H1 (cell line): Measurements from ENCODE around the gene ELMOD2. TPM values are rescaled to one million over a fixed set of nuclear protein-coding genes. Genes with fewer than 3 reads are reported as not detected.

ENCODE experiments used
- CTCF ChIA-PET: fragments of 300-600 bp; sonication (Branson Sonifier 250); formaldehyde crosslinking; loops from one replicate; lab custom pipeline; 2021; ENCODE audit not compliant: partially characterized antibody; lab: Charles Lee
- POLR2A ChIA-PET: fragments of 300-600 bp; sonication (Branson Sonifier 250); formaldehyde crosslinking; loops from one replicate; lab custom pipeline; 2021; ENCODE audit warnings: inconsistent platforms; ENCODE audit not compliant: partially characterized antibody; lab: Charles Lee
- DNase-seq, 2 experiments: peaks; one replicate each; pipeline versions ENCODE4 v3.0.0 to v3.0.0-alpha.2; 2010 to 2022; ENCODE audit warnings: low spot score in 2 of 2, low read depth in 1 of 2, mixed read lengths in 1 of 2
- FAIRE-seq: peaks from 2 replicates; lab custom pipeline; 2011; peaks lifted over from hg19 to GRCh38; lab: Jason Lieb, UNC
- H2AFZ ChIP-seq: 2 replicates; pipeline ENCODE4 v1.8.1; 2012; ENCODE audit warnings: low read length, inconsistent platforms
- H2AK5ac ChIP-seq: 2 replicates; pipeline ENCODE4 v1.6.1; 2013; ENCODE audit warnings: low read depth, low read length
- H2BK120ac ChIP-seq: replicated peaks from 2 replicates; pipeline ENCODE3; 2013; ENCODE audit warnings: low read depth, low read length, inconsistent platforms
- H2BK12ac ChIP-seq: 2 replicates; pipeline ENCODE4 v1.6.1; 2013; ENCODE audit warnings: low read depth, low read length
- H2BK15ac ChIP-seq: 2 replicates; pipeline ENCODE4 v1.6.1; 2013; ENCODE audit warnings: low read length
- H2BK20ac ChIP-seq: 2 replicates; pipeline ENCODE4 v1.6.1; 2013; ENCODE audit warnings: low read length
- H2BK5ac ChIP-seq: 2 replicates; pipeline ENCODE4 v1.6.1; 2013; ENCODE audit warnings: low read depth, low read length
- H3K14ac ChIP-seq: 2 replicates; pipeline ENCODE4 v1.6.1; 2013; ENCODE audit warnings: inconsistent platforms; ENCODE audit not compliant: insufficient read length
- H3K18ac ChIP-seq: 2 replicates; pipeline ENCODE4 v1.6.1; 2013; ENCODE audit warnings: low read length; ENCODE audit errors: extremely low read depth
- H3K23ac ChIP-seq: 2 replicates; pipeline ENCODE4 v1.6.1; 2013; ENCODE audit warnings: inconsistent platforms; ENCODE audit not compliant: insufficient read length
- H3K23me2 ChIP-seq: 2 replicates; pipeline ENCODE4 v1.6.1; 2013; ENCODE audit warnings: low read depth, low read length
- H3K27ac ChIP-seq: 2 replicates; pipeline ENCODE4 v1.6.1; 2011; ENCODE audit warnings: low read depth, low read length, inconsistent platforms
- H3K27me3 ChIP-seq, 4 experiments: replicated peaks in 1 of 4; 1 replicate in 1 of 4; 2 replicates in 3 of 4; pipeline versions ENCODE4 v1.6.1 to v1.8.1; 2011 to 2013; ENCODE audit warnings: low read length in 3 of 4, mild to moderate bottlenecking in 3 of 4, inconsistent platforms in 2 of 4, mixed read lengths in 2 of 4, moderate library complexity in 1 of 4; ENCODE audit not compliant: control insufficient read depth in 3 of 4, insufficient read depth in 3 of 4; ENCODE audit errors: extremely low read depth in 1 of 4
- H3K36me3 ChIP-seq, 4 experiments: 2 replicates each; pipeline versions ENCODE4 v1.6.1 to v1.8.1; 2011 to 2013; ENCODE audit warnings: mild to moderate bottlenecking in 4 of 4, low read length in 3 of 4, moderate library complexity in 2 of 4, control low read depth in 1 of 4, inconsistent platforms in 1 of 4; ENCODE audit not compliant: insufficient read depth in 4 of 4, control insufficient read depth in 2 of 4
- H3K4ac ChIP-seq: replicated peaks from 2 replicates; pipeline ENCODE3; 2013; ENCODE audit warnings: low read length, low read depth, mixed read lengths, inconsistent platforms; ENCODE audit not compliant: insufficient read length
- H3K4me1 ChIP-seq, 4 experiments: replicated peaks in 1 of 4; 1 replicate in 1 of 4; 2 replicates in 3 of 4; pipeline versions ENCODE4 v1.6.1 to v1.8.1; 2011 to 2013; ENCODE audit warnings: low read length in 3 of 4, inconsistent platforms in 2 of 4, mixed read lengths in 1 of 4; ENCODE audit not compliant: insufficient read depth in 4 of 4, control insufficient read depth in 3 of 4
- H3K4me2 ChIP-seq, 2 experiments: 2 replicates each; pipeline versions ENCODE4 v1.6.1 to v1.8.1; 2011 to 2013; ENCODE audit warnings: low read depth in 2 of 2, low read length in 2 of 2, control low read depth in 1 of 2, inconsistent platforms in 1 of 2, mild to moderate bottlenecking in 1 of 2; ENCODE audit not compliant: insufficient read depth in 1 of 2
- H3K4me3 ChIP-seq, 4 experiments: fragments of 200-600, 300-600 bp in 1 of 4; sonication (generic), shearing (Covaris generic), sonication (Bioruptor Twin) in 1 of 4; 2 replicates each; pipeline versions ENCODE4 v1.5.1 to v1.8.1; 2011 to 2016; ENCODE audit warnings: low read length in 4 of 4, low read depth in 3 of 4, control low read depth in 2 of 4, inconsistent platforms in 2 of 4, mild to moderate bottlenecking in 2 of 4, mixed read lengths in 1 of 4, moderate library complexity in 1 of 4; ENCODE audit not compliant: insufficient read depth in 2 of 4; ENCODE audit errors: extremely low read depth in 1 of 4
- H3K56ac ChIP-seq: replicated peaks from 2 replicates; pipeline ENCODE3; 2013; ENCODE audit warnings: low read depth, mild to moderate bottlenecking, mixed read lengths, low read length, inconsistent platforms; ENCODE audit not compliant: insufficient read length
- H3K79me1 ChIP-seq: 2 replicates; pipeline ENCODE4 v1.6.1; 2013; ENCODE audit warnings: low read depth, low read length, control low read depth
- H3K79me2 ChIP-seq, 2 experiments: 2 replicates each; pipeline versions ENCODE4 v1.6.1 to v1.8.1; 2012 to 2013; ENCODE audit warnings: low read length in 2 of 2, mild to moderate bottlenecking in 2 of 2, inconsistent platforms in 1 of 2; ENCODE audit not compliant: insufficient read depth in 2 of 2, control insufficient read depth in 1 of 2
- H3K9ac ChIP-seq, 4 experiments: replicated peaks in 1 of 4; 1 replicate in 1 of 4; 2 replicates in 3 of 4; pipeline versions ENCODE4 v1.6.1 to v1.8.1; 2011 to 2013; ENCODE audit warnings: low read depth in 3 of 4, low read length in 3 of 4, control low read depth in 2 of 4, mild to moderate bottlenecking in 2 of 4, moderate library complexity in 2 of 4, inconsistent platforms in 1 of 4; ENCODE audit errors: extremely low read depth in 1 of 4
- H3K9me3 ChIP-seq, 2 experiments: 2 replicates each; pipeline versions ENCODE4 v1.6.1 to v1.8.1; 2012 to 2013; ENCODE audit warnings: mild to moderate bottlenecking in 2 of 2, moderate library complexity in 2 of 2, control low read depth in 1 of 2, inconsistent platforms in 1 of 2, low read depth in 1 of 2, low read length in 1 of 2, mixed read lengths in 1 of 2; ENCODE audit not compliant: insufficient read depth in 2 of 2
- H4K20me1 ChIP-seq, 2 experiments: replicated peaks in 1 of 2; 2 replicates each; pipeline versions ENCODE3 to v1.8.1; 2011 to 2013; ENCODE audit warnings: inconsistent platforms in 2 of 2, low read length in 2 of 2, mild to moderate bottlenecking in 1 of 2; ENCODE audit not compliant: insufficient read depth in 2 of 2, control insufficient read depth in 1 of 2
- H4K5ac ChIP-seq: 2 replicates; pipeline ENCODE4 v1.6.1; 2013; ENCODE audit warnings: low read length, low read depth, mixed read lengths, inconsistent platforms; ENCODE audit not compliant: insufficient read length
- H4K8ac ChIP-seq: 2 replicates; pipeline ENCODE4 v1.8.0; 2013; ENCODE audit warnings: mild to moderate bottlenecking, moderate library complexity, low read length, inconsistent platforms; ENCODE audit not compliant: insufficient read depth; ENCODE audit errors: extremely low read depth
- H4K91ac ChIP-seq: replicated peaks from 2 replicates; pipeline ENCODE3; 2013; ENCODE audit warnings: low read length, mixed read lengths, inconsistent platforms; ENCODE audit not compliant: insufficient read length
- ATF2 ChIP-seq: IDR thresholded peaks from 2 replicates; pipeline ENCODE4 v1.6.1; 2012; ENCODE audit warnings: low read length, inconsistent platforms
- ATF3 ChIP-seq: IDR thresholded peaks from 2 replicates; pipeline ENCODE4 v1.6.1; 2011; ENCODE audit warnings: low read depth, mild to moderate bottlenecking, low read length; ENCODE audit not compliant: insufficient read depth
- BCL11A ChIP-seq, 2 experiments: IDR thresholded peaks; one replicate each; pipeline ENCODE4 v1.6.1; 2011; ENCODE audit warnings: low read depth in 2 of 2, low read length in 2 of 2, mild to moderate bottlenecking in 2 of 2
- CBX8 ChIP-seq: fragments of 300-800, 300-1000 bp; sonication (generic); IDR thresholded peaks from 2 replicates; pipeline ENCODE4 v1.7.1; 2016; ENCODE audit warnings: low read depth, low read length, borderline replicate concordance
- EZH2 ChIP-seq: fragments of 200-600 bp; sonication (generic); IDR thresholded peaks from 2 replicates; pipeline ENCODE4 v1.7.1; 2012; ENCODE audit warnings: low read depth, mild to moderate bottlenecking, moderate library complexity, low read length, inconsistent platforms; ENCODE audit not compliant: severe bottlenecking
- JUN ChIP-seq: IDR thresholded peaks from 2 replicates; pipeline ENCODE4 v1.6.1; 2011; ENCODE audit warnings: low read depth, mild to moderate bottlenecking, improper control_type of control experiment, low read length
- KDM4A ChIP-seq: IDR thresholded peaks from one replicate; pipeline ENCODE4 v1.7.1; 2012; ENCODE audit warnings: low read depth, mild to moderate bottlenecking, moderate library complexity, low read length, inconsistent platforms; ENCODE audit not compliant: severe bottlenecking
- MAX ChIP-seq: IDR thresholded peaks from 2 replicates; pipeline ENCODE4 v1.6.1; 2012; ENCODE audit warnings: inconsistent platforms
- NRF1 ChIP-seq: IDR thresholded peaks from 2 replicates; pipeline ENCODE4 v1.6.1; 2011; ENCODE audit warnings: mild to moderate bottlenecking, low read depth, low read length, improper control_type of control experiment
- SUZ12 ChIP-seq: fragments of 200-600 bp; sonication (generic); IDR thresholded peaks from 2 replicates; pipeline ENCODE4 v1.6.1; 2012; ENCODE audit warnings: mild to moderate bottlenecking, inconsistent platforms, low read length, moderate library complexity, mixed read lengths
- TAF7 ChIP-seq: optimal IDR thresholded peaks from 2 replicates; pipeline ENCODE3; 2011; ENCODE audit warnings: low read depth, mild to moderate bottlenecking, inconsistent platforms, low read length, moderate library complexity, borderline replicate concordance
- TEAD4 ChIP-seq: IDR thresholded peaks from 2 replicates; pipeline ENCODE4 v1.6.1; 2012; ENCODE audit warnings: low read depth, low read length, inconsistent platforms, mixed read lengths
- WGBS, 2 experiments: shearing (Covaris generic) in 1 of 2; methylation state at CpG; one replicate each; pipeline versions ENCODE4 v1.1.6 to v1.1.7; 2013 to 2015; ENCODE audit warnings: low lambda C conversion rate in 2 of 2, mixed read lengths in 2 of 2, inconsistent platforms in 1 of 2, low coverage in 1 of 2, missing lambda C conversion rate in 1 of 2; ENCODE audit not compliant: insufficient replicate concordance in 2 of 2, insufficient coverage in 1 of 2, insufficient read length in 1 of 2; ENCODE audit errors: extremely low coverage in 1 of 2, missing lambda C conversion rate in 1 of 2; 5-methylcytosine and 5-hydroxymethylcytosine counted together
- polyA plus RNA-seq, 7 experiments: library from polyadenylated mRNA; depleted of rRNA in 3 of 7; stranded (reverse) in 5 of 7; unstranded in 2 of 7; fragments of >200 nt in 5 of 7; fragments of 200-250 nt in 2 of 7; gene quantifications; 1 replicate in 5 of 7; 2 replicates in 1 of 7; 4 replicates in 1 of 7; pipeline versions ENCODE4 v1.2.1 to v1.2.3, GENCODE V29; 2011 to 2013; ENCODE audit warnings: missing spikeins in 2 of 7, mixed read lengths in 2 of 7
- total RNA-seq: library from RNA; stranded (reverse); fragmentation: NEBNext Ultra II Directional; extraction: Animal tissue kit (Norgen Biotek cat#: 25700); gene quantifications from 2 replicates; pipeline ENCODE4 v1.2.1, GENCODE V29; 2021

ELMOD2 gene
- total and polyA plus RNA-seq, 2 of the 8 experiments (the other 6 are each of a cell fraction or from before 2014, with no cell fraction given), result 6.6 to 27.9 TPM

GRCh38 chr4:140603286-140603685 is 79.3 kb downstream of the ELMOD2 start:
- no peaks in the 10 kb centered on the region for H3K23me2 ChIP-seq
- no peak overlapping the region for H2BK15ac ChIP-seq
- no peak overlapping the region for H2BK120ac ChIP-seq
- no peak overlapping the region for H2BK5ac ChIP-seq
- H3K14ac ChIP-seq, result no peak overlapping the region
- H2BK12ac ChIP-seq, result no peak overlapping the region
- DNase-seq, result no peak
- H3K4me1 ChIP-seq, result no peaks in the 10 kb centered on the region
- no peak overlapping the region for H3K4ac ChIP-seq
- H2AK5ac ChIP-seq, result no peak overlapping the region
- H3K4me2 ChIP-seq, result no peak overlapping the region
- H3K9me3 ChIP-seq, result no peaks in the 10 kb centered on the region
- H3K36me3 ChIP-seq, result no peaks in the 10 kb centered on the region
- H4K5ac ChIP-seq, result no peak overlapping the region
- H2AFZ ChIP-seq, result no peak overlapping the region
- ChIA-PET CTCF (interaction anchor here (1.2 to 3.6 kb wide), 6 partner anchors 8 to 281 kb away, joined by 4 to 25 read pairs (median 4); no protein-coding TSS in a partner anchor), POLR2A (no interaction called here)
- H2BK20ac ChIP-seq, result no peak overlapping the region
- H3K23ac ChIP-seq, result no peak overlapping the region
- FAIRE-seq, result no peak
- WGBS, 2 experiments, result 86% methylated on average over 2 of the region's 2 CpGs; no CpG with 5 or more reads in 1 of the 2 experiments
- no peaks in the 10 kb centered on the region for H4K20me1 ChIP-seq
- no peaks in the 10 kb centered on the region for H3K79me2 ChIP-seq
- no peak overlapping the region for H3K9ac ChIP-seq
- no peak overlapping the region for H3K56ac ChIP-seq
- H3K4me3 ChIP-seq, result no peak overlapping the region
- no peak overlapping the region for H3K27ac ChIP-seq
- H3K79me1 ChIP-seq, result no peaks in the 10 kb centered on the region; the same call in 1 of the 2 replicates
- H3K18ac ChIP-seq, result no peak overlapping the region
- H3K27me3 ChIP-seq, result no peaks in the 10 kb centered on the region
- H4K8ac ChIP-seq, result no peak overlapping the region
- no peak overlapping the region for H4K91ac ChIP-seq
- TF ChIP-seq ATF3, result no peak
- no peak for TF ChIP-seq JUN
- TF ChIP-seq KDM4A, result no peak
- no peak for TF ChIP-seq SUZ12
- no peak for TF ChIP-seq NRF1
- TF ChIP-seq ATF2, result no peak
- TF ChIP-seq TEAD4, result no peak
- no peak for TF ChIP-seq CBX8
- no peak for TF ChIP-seq EZH2
- no peak for TF ChIP-seq MAX
- TF ChIP-seq BCL11A (IDR thresholded peaks at IDR 0.05; ENCODE audit: low read depth in 2 of 2, low read length in 2 of 2), result no peak
- no peak for TF ChIP-seq TAF7
